HEK293 (cell line): ENCODE data around the gene KPNA1.

Experiments used
- CTCF ChIA-PET: fragments of 350-600 bp; formaldehyde crosslinking; extraction: SDS; loops from one replicate; lab custom pipeline; 2021; ENCODE audit warnings: antibody characterized with exemption; lab: Yijun Ruan, JAX
- POLR2A ChIA-PET: fragments of 300-600 bp; formaldehyde crosslinking; extraction: SDS; loops from one replicate; lab custom pipeline; 2020; ENCODE audit warnings: antibody characterized with exemption, inconsistent platforms; lab: Yijun Ruan, JAX
- H3K27ac ChIP-seq: fragments of 200-500 bp; sonication (Bioruptor generic); 2 replicates; pipeline ENCODE4 v1.5.1; 2014; ENCODE audit warnings: low read depth, low read length, control low read depth, inconsistent platforms; ENCODE audit errors: extremely low read depth
- H3K36me3 ChIP-seq, 2 experiments: fragments of 200-500 bp in 1 of 2; sonication (Bioruptor generic) in 1 of 2; 1 replicate in 1 of 2; 2 replicates in 1 of 2; pipeline ENCODE4 v1.5.1; 2014 to 2017; ENCODE audit warnings: inconsistent platforms in 2 of 2, low read length in 2 of 2; ENCODE audit not compliant: control insufficient read depth in 2 of 2, insufficient read depth in 1 of 2
- H3K4me1 ChIP-seq: fragments of 200-500 bp; sonication (Bioruptor generic); 2 replicates; pipeline ENCODE4 v1.5.1; 2014; ENCODE audit warnings: mild to moderate bottlenecking, low read length, inconsistent platforms; ENCODE audit not compliant: control insufficient read depth, insufficient read depth
- H3K4me3 ChIP-seq: 2 replicates; pipeline ENCODE4 v1.5.1; 2011; ENCODE audit warnings: low read depth, mild to moderate bottlenecking, control low read depth, low read length, moderate library complexity
- H3K9me3 ChIP-seq: fragments of 200-500 bp; sonication (Bioruptor generic); 2 replicates; pipeline ENCODE4 v1.5.1; 2014; ENCODE audit warnings: low read depth, low read length, inconsistent platforms; ENCODE audit not compliant: control insufficient read depth, insufficient read depth
- MZF1 ChIP-seq: fragments of 450-650 bp; formaldehyde crosslinking; IDR thresholded peaks from 2 replicates; pipeline ENCODE4 v1.5.1; 2017; ENCODE audit warnings: missing biosample characterization, missing genetic modification characterization, borderline replicate concordance
- SALL2 ChIP-seq: fragments of 450-650 bp; formaldehyde crosslinking; IDR thresholded peaks from 2 replicates; pipeline ENCODE4 v1.5.0; 2017; ENCODE audit warnings: missing biosample characterization, mild to moderate bottlenecking, missing genetic modification characterization, borderline replicate concordance
- ZBTB17 ChIP-seq: fragments of 450-650 bp; formaldehyde crosslinking; IDR thresholded peaks from 2 replicates; pipeline ENCODE4 v1.5.1; 2016; ENCODE audit warnings: missing biosample characterization, missing genetic modification characterization
- ZBTB8A ChIP-seq: fragments of 450-650 bp; formaldehyde crosslinking; IDR thresholded peaks from 2 replicates; pipeline ENCODE4 v1.5.1; 2016; ENCODE audit warnings: missing biosample characterization, missing genetic modification characterization
- ZIC2 ChIP-seq: fragments of 450-650 bp; formaldehyde crosslinking; IDR thresholded peaks from 2 replicates; pipeline ENCODE4 v1.5.1; 2016; ENCODE audit warnings: missing biosample characterization, missing genetic modification characterization
- ZNF302 ChIP-seq: fragments of 450-650 bp; formaldehyde crosslinking; IDR thresholded peaks from 2 replicates; pipeline ENCODE4 v1.5.1; 2016; ENCODE audit warnings: missing biosample characterization, missing genetic modification characterization, low read depth
- ZNF324 ChIP-seq: fragments of 450-650 bp; formaldehyde crosslinking; IDR thresholded peaks from 2 replicates; pipeline ENCODE4 v1.5.1; 2016; ENCODE audit warnings: missing biosample characterization, missing genetic modification characterization
- ZNF433 ChIP-seq: fragments of 450-650 bp; formaldehyde crosslinking; IDR thresholded peaks from 2 replicates; pipeline ENCODE4 v1.5.1; 2016; ENCODE audit warnings: missing biosample characterization, missing genetic modification characterization, low read depth
- ZNF473 ChIP-seq: fragments of 450-650 bp; formaldehyde crosslinking; IDR thresholded peaks from 2 replicates; pipeline ENCODE4 v1.5.1; 2017; ENCODE audit warnings: missing biosample characterization, missing genetic modification characterization
- ZNF48 ChIP-seq: fragments of 450-650 bp; formaldehyde crosslinking; IDR thresholded peaks from 2 replicates; pipeline ENCODE4 v1.5.1; 2016; ENCODE audit warnings: missing biosample characterization, missing genetic modification characterization
- ZNF514 ChIP-seq: fragments of 450-650 bp; formaldehyde crosslinking; IDR thresholded peaks from 2 replicates; pipeline ENCODE4 v1.5.1; 2016; ENCODE audit warnings: missing biosample characterization, missing genetic modification characterization
- ZNF518A ChIP-seq: fragments of 450-650 bp; formaldehyde crosslinking; conservative IDR thresholded peaks from 2 replicates; pipeline ENCODE4 v1.5.1; 2016; ENCODE audit warnings: low read depth, missing biosample characterization, missing genetic modification characterization
- ZNF610 ChIP-seq: fragments of 450-650 bp; formaldehyde crosslinking; IDR thresholded peaks from 2 replicates; pipeline ENCODE4 v1.5.1; 2016; ENCODE audit warnings: missing biosample characterization, missing genetic modification characterization, borderline replicate concordance
- ZNF629 ChIP-seq: fragments of 450-650 bp; formaldehyde crosslinking; IDR thresholded peaks from 2 replicates; pipeline ENCODE4 v1.5.1; 2017; ENCODE audit warnings: missing biosample characterization, missing genetic modification characterization
- ZSCAN16 ChIP-seq: fragments of 450-650 bp; formaldehyde crosslinking; IDR thresholded peaks from 2 replicates; pipeline ENCODE4 v1.5.1; 2016; ENCODE audit warnings: missing biosample characterization, missing genetic modification characterization
- TF ChIP-seq, protein P1 (sequence below): fragments of 450-650 bp; formaldehyde crosslinking; IDR thresholded peaks from 2 replicates; pipeline ENCODE4 v1.5.1; 2016; ENCODE audit warnings: missing biosample characterization, missing genetic modification characterization
- TF ChIP-seq, protein P2 (sequence below): fragments of 450-650 bp; formaldehyde crosslinking; IDR thresholded peaks from 2 replicates; pipeline ENCODE4 v1.5.1; 2016; ENCODE audit warnings: missing biosample characterization, missing genetic modification characterization
- TF ChIP-seq, protein P3 (sequence below): fragments of 450-650 bp; formaldehyde crosslinking; IDR thresholded peaks from 2 replicates; pipeline ENCODE4 v1.5.1; 2016; ENCODE audit warnings: missing biosample characterization, missing genetic modification characterization

KPNA1 gene

GRCh38 chr3:122466701-122467240 is 48.0 kb downstream of the KPNA1 start (continued):
- TF ChIP-seq ZNF518A (tag by site-specific recombination) (peak; percentile 77), ZIC2 (no peak), ZBTB17 (tag by site-specific recombination) (no peak), ZNF324 (tag by site-specific recombination) (no peak), ZNF302 (tag by site-specific recombination) (no peak)
- TF ChIP-seq, protein P1, sequence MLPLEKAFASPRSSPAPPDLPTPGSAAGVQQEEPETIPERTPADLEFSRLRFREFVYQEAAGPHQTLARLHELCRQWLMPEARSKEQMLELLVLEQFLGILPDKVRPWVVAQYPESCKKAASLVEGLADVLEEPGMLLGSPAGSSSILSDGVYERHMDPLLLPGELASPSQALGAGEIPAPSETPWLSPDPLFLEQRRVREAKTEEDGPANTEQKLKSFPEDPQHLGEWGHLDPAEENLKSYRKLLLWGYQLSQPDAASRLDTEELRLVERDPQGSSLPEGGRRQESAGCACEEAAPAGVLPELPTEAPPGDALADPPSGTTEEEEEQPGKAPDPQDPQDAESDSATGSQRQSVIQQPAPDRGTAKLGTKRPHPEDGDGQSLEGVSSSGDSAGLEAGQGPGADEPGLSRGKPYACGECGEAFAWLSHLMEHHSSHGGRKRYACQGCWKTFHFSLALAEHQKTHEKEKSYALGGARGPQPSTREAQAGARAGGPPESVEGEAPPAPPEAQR (tag by site-specific recombination) = no peak
- TF ChIP-seq, protein P2, sequence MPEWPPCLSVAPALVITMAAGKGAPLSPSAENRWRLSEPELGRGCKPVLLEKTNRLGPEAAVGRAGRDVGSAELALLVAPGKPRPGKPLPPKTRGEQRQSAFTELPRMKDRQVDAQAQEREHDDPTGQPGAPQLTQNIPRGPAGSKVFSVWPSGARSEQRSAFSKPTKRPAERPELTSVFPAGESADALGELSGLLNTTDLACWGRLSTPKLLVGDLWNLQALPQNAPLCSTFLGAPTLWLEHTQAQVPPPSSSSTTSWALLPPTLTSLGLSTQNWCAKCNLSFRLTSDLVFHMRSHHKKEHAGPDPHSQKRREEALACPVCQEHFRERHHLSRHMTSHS = no peak

GRCh38 chr3:122464659-122465058 is 50.1 kb downstream of the KPNA1 start:
- ChIA-PET POLR2A (no interaction called here), CTCF (interaction anchor here (1.1 kb wide), 1 partner anchor 214 kb away, joined by 3 read pairs; no protein-coding TSS in a partner anchor)
- Histone ChIP-seq H3K4me1 (no peaks in the 10 kb centered on the region; the same call in 1 of the 2 replicates), H3K36me3 (peaks cover 4 to 65% of the 10 kb centered on the region in 2 experiments; a peak in 2 of 3 replicates), H3K4me3 (no peak overlapping the region), H3K9me3 (no peaks in the 10 kb centered on the region), H3K27ac (no peak overlapping the region)
- no peak for TF ChIP-seq SALL2 (tag by site-specific recombination)
- TF ChIP-seq, protein P3, sequence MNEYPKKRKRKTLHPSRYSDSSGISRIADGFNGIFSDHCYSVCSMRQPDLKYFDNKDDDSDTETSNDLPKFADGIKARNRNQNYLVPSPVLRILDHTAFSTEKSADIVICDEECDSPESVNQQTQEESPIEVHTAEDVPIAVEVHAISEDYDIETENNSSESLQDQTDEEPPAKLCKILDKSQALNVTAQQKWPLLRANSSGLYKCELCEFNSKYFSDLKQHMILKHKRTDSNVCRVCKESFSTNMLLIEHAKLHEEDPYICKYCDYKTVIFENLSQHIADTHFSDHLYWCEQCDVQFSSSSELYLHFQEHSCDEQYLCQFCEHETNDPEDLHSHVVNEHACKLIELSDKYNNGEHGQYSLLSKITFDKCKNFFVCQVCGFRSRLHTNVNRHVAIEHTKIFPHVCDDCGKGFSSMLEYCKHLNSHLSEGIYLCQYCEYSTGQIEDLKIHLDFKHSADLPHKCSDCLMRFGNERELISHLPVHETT (tag by site-specific recombination) = no peak
- TF ChIP-seq ZNF610 (tag by site-specific recombination) = no peak

GRCh38 chr3:122462406-122462805 is 52.3 kb downstream of the KPNA1 start:
- ChIA-PET POLR2A (no interaction called here), CTCF (no interaction called here)
- TF ChIP-seq MZF1 (tag by site-specific recombination) (no peak), ZNF473 (tag by site-specific recombination) (no peak), ZBTB8A (tag by site-specific recombination) (no peak), ZNF514 (tag by site-specific recombination) (no peak), ZSCAN16 (tag by site-specific recombination) (no peak), ZNF629 (no peak), ZNF48 (no peak), ZNF324 (tag by site-specific recombination) (no peak), ZNF433 (tag by site-specific recombination) (no peak)
- H3K27ac ChIP-seq = no peak overlapping the region
- no peaks in the 10 kb centered on the region for H3K4me1 ChIP-seq
- H3K36me3 ChIP-seq = peaks cover 4 to 82% of the 10 kb centered on the region in 2 experiments; a peak in 2 of 3 replicates
- no peak overlapping the region for H3K4me3 ChIP-seq
- no peaks in the 10 kb centered on the region for H3K9me3 ChIP-seq
